Stimulated activated CD4-positive, alpha-beta T cell treated with anti-CD3 and anti-CD28 coated beads, TNF-alpha, amount 100 ng/mL, for 24 hours (primary cell): ENCODE measurements around the gene SRGAP2B.
"Not testable (repeated sequence)": the region's sequence is repeated elsewhere in the genome, so short reads cannot be mapped to it uniquely, and the experiment has no call there.

Experiments used
- DNase-seq, 3 experiments: peaks; one replicate each; pipeline ENCODE4 v3.0.0-alpha.2; 2020; ENCODE audit warnings: low read depth in 3 of 3

SRGAP2B gene

GRCh38 chr1:144998134-144998980, 96.8 kb downstream of the SRGAP2B start:
- DNase-seq, result not testable (repeated sequence)

DNA sequence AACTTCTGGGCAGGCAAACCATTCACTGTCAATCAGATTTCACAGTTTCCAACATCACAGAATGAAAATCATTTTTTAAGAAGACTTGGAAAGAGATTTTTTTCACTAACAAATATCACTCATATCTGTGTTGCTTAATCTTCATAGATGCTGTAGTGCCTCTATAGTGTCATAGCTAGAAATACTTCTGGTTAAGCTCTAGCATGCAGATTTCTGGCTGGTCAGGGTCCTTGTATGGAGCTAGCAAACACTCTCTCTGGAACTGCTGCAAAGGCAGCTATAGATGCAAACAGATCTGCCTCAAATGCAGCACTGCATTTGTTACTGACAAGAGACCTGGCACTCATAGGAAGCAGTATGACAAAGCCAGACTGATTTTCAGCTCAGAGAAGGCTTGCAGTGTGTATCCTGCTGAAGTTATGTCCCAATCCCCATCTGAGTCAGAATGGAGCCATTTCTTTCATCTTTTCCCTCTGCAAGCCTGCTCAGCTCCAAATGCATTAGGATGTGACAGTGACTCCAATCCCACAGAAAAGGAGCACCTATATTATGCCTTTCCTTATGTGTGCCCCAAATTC, 99.2 kb downstream of the SRGAP2B start:
- not testable (repeated sequence) for DNase-seq

GRCh38 chr1:144992915-144993314, 102.2 kb downstream of the SRGAP2B start:
- DNase-seq, result not testable (repeated sequence)

DNA sequence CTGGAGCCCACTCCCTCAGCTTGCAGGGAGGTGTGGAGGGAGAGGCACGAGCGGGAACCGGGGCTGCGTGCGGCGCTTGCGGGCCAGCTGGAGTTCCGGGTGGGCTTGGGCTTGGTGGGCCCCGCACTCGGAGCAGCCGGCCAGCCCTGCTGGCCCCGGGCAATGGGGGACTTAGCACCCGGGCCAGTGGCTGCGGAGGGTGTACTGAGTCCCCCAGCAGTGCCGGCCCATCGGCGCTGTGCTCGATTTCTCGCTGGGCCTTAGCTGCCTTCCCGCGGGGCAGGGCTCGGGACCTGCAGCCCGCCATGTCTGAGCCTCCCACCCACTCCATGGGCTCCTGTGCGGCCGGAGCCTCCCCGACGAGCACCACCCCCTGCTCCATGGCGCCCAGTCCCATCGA, 104.5 kb downstream of the SRGAP2B start:
- not testable (repeated sequence) for DNase-seq

DNA sequence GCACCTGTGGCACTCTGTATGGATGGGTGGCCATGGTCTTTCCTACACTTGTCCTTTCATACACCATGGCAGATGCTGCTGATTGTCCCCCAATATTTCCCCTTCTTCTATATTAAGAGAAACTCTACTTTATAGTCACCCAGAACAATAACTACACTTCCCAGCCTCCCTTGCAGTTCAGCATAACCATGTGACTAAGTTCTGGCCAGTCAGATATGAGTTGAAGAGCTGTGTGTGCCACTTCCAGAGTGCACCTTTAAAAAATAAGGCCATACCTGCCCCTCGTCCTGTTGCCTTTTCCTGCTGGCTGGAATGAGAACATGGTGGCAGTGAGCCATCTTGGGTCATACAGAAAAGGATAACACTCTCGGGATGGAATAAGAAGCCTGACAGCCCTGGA, 108.0 kb downstream of the SRGAP2B start:
- not testable (repeated sequence) for DNase-seq

- DNase-seq, result not testable (repeated sequence)
Measured at GRCh38 chr1:144986171-144986860, 108.8 kb downstream of the SRGAP2B start.

DNA sequence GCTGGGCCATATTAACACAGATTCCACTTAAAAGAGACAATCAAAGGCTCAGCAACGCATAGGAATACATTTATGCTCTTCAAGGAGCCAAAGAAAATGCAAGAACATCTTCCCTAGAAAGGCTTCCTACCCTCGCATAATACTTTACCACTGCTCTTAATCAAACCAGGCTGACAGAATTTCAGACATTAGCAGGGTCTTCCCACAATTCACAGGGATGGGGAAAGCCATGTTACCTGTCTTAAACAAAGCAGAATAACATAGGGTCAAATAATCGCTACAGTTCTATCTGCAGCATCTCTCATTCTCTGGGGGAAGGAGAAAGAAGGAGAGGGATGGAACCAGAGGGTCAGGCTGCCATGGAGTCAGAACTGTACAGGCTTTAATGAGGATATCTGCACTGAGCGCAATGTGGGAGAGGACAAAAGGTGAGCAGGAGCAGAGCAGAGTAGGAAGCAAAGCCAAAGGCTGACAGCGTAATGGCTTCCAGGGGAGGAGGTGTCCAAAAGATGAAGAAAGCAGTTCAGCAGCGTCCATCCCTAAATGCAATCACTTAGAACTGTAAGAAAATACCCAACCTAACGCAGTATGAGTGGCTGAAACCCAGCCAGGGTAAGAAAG, 109.5 kb downstream of the SRGAP2B start:
- DNase-seq, result not testable (repeated sequence)

DNA sequence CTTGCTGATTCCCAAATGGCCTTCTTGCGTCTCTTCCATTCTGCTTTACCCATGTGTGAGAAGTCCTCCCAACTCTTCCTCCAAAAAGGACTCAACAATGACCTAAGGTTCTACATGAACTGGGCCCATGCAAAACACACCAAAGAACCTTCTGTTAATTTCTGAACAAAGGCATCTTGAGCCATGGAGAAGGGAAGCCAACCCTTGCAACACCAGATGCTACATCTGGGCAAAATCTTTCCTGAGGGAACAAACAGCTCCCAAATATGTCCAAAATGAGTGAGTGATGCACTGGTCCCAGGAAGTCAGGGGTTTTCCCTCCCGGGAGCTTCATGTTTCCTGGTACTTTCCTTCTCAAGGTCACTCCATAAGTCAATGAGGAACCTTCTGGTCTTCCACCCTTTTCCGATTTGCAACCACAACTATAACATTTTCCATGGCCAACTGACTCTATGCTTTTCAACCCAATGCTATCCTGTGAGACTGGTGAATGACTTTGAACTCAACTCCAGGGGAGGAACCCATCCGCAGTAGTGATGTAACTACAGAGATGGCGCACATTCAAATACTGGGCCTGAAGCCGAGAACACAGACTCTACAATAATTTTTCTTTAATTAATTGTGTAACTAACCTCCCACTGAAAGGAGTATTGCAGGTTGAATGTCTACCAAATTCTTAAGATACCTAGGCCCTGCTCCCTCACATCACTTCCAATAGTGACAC, 112.2 kb downstream of the SRGAP2B start:
- DNase-seq, result not testable (repeated sequence)

DNA sequence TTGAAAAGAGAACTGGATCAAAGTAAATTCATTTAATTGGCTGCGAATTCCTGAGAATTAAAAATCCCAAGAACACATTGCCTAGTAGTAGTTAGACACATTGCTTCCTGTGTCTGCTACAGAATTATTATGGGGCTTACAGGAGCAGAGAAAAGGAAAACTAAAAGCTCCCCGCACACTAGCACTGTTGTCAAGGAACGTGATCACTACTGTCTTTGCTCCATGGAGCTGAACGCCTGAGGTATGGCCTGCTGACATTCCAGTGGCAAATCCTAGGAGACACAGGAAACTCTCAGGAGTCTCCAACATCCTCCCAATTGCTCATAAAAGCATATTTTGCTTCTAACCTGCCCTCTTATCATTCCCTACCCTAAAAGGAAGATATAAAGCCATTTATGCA, 114.0 kb downstream of the SRGAP2B start:
- not testable (repeated sequence) for DNase-seq

GRCh38 chr1:144979960-144980595, 115.0 kb downstream of the SRGAP2B start:
- not testable (repeated sequence) for DNase-seq

DNA sequence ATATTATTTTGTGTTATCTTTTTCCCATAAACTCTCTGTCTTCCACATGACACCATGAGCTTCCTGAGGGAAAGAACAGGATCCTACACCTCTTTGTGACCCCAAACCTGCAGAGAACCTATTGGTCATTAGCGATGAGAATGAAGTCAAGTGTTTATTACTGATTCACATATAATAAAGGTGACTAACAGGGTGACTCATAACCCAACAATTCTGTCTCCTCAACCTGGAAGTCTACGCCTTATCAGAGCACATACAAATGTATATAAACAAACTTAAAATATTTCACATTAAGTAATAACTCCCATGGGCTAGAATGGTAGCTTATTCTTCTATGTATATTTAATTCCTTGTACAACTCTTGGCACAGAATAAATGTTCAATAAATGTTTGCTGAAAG, 117.3 kb downstream of the SRGAP2B start:
- not testable (repeated sequence) for DNase-seq

DNA sequence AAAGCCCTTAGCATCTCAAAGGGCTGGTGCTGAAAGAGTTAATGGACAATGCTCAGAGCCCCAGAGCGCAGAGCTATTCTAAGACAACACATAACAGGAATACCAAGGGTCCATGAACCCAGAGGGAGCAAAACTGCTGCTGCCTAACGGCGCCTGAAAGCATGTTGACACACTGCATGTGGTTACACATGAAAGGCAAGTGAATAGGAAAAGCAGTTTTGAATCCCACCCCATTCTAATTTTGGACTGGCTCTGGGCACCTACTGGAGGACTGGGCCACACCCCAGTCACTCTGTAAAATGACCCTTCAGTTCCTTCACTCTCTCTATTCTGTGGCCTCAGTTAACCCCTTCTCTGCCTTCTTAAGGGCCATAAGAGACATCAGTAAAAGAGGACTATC, 123.2 kb downstream of the SRGAP2B start:
- DNase-seq, result not testable (repeated sequence)

GRCh38 chr1:144966488-144966887, 128.6 kb downstream of the SRGAP2B start:
- DNase-seq, result not testable (repeated sequence)

DNA sequence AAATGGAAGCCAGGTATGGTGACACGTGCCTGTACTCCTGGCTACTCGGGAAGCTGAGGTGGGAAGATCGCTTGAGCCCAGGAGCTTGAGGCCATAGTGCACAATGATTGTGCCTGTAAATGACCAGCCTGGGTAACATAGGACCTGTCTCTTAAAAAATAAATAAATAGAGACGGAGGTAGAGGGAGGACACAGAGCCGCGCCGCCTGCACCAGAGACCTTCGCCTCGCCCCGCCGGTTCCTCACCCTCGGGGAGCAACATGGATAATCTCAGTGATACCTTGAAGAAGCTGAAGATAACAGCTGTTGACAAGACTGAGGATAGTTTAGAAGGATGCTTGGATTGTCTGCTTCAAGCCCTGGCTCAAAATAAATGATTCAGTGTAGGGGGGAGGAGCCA, 130.4 kb downstream of the SRGAP2B start:
- DNase-seq, result not testable (repeated sequence)

DNA sequence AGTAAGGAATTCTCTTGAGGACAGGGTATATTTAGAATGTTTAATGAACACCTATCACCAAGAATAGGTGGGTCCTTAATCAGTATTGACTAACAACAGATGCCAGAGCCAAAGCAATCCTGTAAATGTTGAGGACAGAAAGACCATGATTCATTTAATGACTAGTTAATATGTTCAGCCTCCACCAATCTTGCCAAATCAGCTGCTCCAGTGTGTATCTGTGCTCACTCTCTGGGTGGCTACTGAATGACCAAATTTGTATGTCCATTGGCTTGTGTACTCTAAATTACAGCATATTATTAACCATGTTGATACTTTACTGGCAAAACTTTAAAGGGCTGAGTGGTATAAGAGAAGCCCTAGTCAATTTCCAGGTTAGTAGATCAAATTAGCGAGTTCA, 130.9 kb downstream of the SRGAP2B start:
- DNase-seq, result not testable (repeated sequence)

- DNase-seq, result not testable (repeated sequence)
Measured at GRCh38 chr1:144963571-144963970, 131.6 kb downstream of the SRGAP2B start.

GRCh38 chr1:144961604-144962583, 133.2 kb downstream of the SRGAP2B start:
- DNase-seq, result not testable (repeated sequence)

DNA sequence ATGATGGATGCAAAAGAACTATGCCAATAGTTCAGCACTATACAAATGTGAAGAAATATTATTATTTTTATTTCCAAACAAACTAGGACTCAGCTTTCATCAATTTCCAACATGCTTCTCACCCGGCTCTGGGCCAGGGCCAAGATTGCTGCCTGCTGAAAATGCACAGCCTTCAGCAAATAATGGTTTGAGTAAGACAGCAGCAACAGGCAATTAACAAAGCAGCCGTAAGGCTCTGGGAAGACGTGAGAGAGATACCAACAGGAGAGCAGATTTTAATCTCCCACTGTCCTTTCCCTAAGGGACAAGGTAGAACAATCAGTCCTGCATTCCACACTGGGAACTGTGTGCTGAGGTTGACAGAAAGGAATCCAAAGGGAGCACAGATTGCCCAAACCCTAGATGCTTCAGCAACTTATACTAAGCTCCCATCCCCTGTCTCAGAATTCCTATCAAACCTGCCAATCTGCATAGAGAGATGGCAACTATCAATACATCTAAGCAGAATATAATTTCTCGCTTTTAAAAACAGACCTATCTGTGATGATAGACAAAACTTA, 134.1 kb downstream of the SRGAP2B start:
- DNase-seq, result not testable (repeated sequence)

GRCh38 chr1:144948390-144948789, 146.7 kb downstream of the SRGAP2B start:
- DNase-seq, result not testable (repeated sequence)
